Eye (tissue), 1 donor: Measurements from ENCODE around the gene RBM38.

Source experiments
- DNase-seq: peaks from one replicate; pipeline ENCODE4 v3.0.0-alpha.2; 2015

RBM38 gene

DNA sequence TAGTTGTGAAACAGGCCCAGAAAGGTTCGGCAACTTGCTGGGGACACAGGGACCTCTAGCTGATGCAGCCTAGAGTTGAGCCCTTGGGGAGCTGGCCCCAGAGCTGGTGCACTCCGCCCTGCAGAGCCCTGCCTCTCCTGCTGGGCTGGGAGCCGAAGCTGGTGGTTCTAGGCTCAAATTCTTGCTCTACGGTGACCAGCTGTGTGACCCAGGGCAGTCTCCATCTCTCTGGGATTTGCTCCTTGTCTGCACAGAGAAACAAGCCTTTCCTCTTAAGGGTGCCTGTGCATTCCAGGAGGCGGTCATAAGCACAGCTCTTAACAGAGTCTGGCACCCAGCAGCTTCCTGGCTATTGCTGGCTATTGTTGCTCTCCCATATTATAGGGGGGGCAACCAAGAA lies 47.4 kb downstream of the RBM38 start:
- no peak for DNase-seq

DNA sequence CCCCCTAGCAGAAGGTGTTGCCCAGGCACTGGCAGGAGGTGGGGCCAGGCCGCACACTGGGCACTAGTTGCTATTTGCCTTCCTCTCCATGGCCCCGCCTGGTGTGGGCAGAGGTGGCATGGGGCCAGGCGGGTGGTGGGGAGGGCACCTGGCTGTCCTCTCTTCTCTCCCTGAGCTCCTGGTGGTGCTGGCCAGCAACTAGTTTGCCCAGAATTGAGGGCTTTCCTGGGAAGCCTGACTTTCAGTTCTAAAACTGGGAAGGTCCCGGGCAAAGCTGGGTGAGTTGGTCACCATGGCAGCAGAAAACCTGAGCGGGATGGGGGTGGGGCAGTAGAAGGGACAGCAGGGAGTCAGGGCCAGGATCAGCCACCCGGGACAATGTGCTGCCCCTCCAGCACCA lies 48.2 kb downstream of the RBM38 start:
- no peak for DNase-seq

DNA sequence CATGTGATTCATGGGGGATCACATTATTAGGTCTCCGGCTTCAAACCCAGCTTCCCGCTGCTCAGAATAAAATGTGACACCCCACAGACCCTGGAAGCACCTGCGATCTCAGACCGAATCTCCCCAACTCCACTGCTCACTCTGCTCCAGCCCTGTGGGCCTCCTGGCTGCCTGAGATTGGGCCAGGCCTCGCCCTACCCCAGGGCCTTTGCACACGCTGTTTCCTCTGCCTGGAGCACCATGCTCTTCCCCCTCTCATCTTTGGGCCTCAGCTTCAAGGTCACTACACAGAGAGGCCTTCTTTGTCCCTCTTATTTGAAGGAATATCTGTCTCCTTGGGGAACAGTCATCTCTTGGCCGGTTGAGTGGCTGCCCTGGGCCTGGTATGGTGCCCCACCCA lies 48.8 kb downstream of the RBM38 start:
- no peak for DNase-seq

DNA sequence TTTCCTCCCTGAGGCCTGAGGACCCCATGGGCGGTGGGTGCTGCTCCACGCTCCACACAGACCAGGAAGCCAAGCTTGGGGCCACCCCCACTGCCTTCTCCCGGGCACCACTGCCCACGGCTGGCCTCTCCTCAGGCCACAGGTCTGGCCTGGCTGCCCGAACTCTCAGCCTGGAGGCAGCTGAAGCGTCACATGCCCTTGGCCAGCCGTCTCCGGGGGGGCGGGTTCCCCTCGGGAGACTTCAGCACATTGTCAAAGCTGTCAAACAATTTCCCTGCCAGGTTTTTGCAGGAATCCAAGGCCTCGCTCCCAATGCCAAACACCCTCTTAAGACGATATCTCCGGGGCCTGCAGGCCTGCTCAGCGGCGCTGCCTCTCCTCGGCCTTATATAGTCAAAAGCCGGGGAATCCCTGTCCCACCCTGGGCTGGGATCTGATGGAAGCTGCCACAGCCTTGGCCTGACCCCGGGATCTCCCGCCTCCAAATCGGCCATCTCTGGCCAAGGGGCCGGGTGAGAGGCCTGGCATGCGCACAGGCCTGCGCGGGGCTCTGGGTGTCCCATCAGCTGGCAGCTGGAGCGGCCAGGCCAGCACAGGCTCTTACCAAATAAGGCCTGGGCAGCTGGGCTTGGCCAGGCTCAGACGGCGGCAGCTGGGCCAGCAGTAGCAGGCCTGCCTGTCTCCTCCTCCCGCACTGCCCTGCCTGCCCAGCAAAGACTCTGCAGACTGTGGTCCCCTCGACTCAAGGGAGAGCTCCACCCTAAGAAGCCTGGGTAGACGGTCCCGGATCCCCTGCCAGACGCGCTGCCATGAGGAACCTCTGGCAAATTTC lies 49.7 kb downstream of the RBM38 start:
- peak; percentile 57 for DNase-seq

DNA sequence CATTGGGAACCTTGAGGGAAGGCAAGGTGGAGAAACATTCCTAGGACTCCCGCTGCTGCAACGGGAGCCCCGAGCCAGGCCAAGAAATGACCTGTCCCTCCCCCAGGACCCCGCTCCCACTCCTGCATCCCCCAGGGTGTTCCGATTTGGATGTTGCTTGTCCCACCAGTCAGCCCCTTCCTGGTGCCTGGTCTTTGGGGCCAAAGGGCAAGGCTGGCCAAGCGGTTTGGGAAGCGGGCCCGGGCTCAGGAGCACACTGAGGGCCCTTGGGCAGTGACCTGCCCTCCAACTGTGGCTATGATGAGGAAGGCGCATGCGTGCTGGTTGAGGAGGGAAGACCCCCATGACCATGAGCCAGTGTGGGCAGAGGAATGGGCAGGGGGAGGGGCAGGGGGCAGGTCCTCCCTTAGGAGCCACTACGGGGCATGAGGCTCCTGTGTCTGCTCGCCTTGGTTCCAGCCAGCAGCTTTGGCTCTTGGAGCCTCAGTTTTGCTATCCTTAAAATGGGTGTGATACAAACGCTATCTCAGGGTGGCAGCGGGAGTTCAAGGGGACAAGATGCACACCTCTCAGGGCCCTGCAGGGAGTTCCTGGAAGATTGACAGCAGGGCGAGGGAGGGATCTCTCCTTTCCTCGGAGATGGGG lies 50.4 kb downstream of the RBM38 start:
- DNase-seq, result no peak

DNA sequence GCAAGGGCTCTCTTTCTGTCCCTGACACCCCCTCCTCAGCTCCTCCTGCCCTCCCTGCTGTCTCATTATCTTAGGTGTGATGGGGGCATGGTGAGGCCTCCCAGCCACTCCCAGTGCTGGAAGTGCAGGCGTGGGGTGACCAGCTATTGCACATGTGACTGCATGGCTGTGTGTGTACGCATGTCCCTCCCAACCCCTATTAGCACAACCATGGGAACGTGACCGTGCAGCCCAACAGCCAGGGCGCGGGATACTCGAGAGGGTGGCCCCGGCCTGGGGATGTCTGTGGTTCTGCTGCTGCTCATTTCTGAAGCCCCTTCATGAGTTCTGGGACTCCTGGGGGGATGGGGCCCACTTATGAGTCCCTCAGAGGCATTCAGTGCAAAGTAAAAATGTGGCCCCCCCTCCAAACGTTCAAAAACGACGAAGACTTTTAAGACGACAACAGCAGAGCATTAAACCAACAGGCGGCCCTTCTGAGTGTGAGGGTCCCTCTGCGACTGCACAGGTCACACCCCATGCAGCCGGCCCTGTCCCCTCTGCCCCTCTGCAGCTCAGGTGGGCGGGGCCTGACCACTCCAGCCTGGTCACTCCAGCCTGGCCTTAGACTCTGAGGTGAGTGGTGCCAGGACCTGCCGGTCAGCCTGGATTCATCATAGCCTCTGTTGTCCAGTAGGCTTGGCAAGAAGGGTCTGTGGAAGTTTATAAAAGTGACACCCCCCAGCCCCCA lies 51.1 kb downstream of the RBM38 start:
- no peak for DNase-seq

DNA sequence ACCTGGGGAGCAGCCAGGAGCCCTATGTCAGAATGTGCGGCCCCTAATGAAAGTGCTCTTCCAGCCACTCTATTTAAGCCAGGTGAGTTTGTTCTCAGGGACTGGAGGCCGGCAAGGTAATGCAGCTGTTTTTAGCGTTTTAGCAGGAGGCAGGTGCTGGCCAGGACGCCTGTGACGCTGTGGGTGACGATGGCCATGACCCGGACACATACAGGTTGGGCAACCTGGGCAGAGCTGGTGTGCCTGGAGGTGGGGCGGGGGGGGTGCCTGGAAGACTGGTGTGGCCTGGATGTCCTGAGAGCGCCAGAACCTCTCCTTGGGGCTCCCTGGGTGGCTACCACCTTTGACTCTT lies 51.7 kb downstream of the RBM38 start:
- no peak for DNase-seq

DNA sequence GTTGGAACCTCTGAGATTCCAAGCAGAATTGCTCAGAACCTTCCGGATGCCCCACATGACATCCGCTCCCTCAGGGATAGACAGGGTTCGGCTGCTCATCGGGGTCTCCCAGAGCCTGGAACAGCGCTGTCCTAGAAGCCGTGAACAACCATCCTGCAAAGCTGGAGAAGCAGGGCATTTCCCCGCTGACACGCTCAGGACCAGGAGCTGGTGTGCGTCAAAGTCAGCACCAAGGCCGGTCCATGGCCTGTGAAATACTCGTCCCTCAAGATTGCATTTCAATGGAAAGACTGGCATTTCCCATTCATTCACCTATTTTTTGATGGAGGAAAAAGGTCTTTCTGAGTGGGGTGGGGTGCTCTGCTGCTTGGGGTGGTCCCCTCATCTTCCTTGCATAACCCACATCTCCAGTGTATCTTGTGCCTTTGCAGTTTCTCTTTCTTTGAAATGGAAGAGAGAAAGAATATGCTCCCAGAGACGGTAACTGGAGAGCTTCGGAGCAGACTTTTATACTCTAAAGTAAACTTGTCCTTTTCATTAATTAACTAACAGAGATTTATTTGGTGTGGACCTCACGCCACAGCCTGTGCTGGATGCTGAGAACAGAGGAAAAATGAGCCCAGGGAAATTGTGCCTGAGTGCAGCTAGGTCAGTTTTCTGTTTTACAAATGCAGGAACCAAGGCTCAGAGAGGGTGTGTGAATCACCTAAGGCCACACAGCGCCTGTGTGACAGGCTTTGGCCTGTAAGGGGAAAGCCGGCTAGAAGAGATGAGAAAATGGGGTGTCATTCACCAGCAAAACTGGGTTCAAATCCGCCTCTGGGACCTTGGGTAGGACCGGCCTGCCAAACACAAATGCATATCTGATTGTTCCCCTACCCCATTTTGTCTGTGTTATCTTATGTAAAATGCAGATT lies 52.4 kb downstream of the RBM38 start:
- DNase-seq, result no peak

DNA sequence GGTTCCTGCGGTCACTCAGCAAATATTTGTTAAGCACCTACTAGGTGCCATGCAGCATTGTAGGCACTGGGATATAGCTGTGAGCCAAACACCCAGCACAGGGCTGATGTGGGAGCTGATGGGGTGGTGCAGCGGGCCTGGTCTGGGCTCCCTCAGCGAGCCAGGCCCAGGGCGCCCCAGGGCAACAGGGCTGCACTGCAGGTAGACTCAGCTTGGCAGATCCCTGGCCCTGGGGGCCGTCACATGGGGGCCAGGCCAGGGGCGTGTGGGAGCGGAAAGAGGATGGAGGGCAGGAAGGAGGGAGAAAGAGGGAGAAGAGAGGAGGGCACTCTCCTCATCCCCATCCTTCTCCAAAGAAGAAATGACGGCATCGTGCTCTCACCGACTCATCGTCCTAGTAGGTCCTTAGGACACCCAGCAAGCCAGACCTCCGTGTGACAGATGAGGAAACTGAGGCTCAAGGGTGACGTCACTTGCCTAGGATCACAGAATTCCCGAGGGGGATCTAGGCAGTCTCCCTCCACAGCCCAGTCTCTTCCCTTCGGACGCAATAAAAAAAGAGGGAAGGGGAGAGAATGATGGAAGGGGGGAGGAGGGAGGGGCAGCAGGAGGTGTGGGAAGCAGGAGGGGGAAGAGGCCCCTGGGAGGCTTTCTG lies 53.3 kb downstream of the RBM38 start:
- DNase-seq, result no peak

DNA sequence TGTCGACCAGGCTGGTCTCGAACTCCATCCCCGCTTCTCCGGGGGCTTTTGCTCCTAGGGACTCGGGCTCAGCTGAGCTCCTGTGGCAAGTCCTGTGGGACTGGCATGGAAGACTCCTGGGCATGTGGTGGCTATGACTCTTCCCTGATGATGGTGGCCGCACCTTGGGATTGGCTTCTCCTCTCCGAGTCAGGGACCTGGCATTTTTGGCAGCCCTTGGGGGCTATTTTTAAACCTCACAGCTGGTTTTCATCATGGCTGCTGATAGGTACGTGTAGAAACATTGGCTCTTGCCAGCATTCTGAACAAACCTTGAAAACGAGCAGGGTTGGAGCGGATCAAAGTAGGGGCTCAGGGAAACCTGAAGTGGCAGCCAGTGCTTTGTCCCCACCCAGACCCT lies 54.1 kb downstream of the RBM38 start:
- no peak for DNase-seq

DNA sequence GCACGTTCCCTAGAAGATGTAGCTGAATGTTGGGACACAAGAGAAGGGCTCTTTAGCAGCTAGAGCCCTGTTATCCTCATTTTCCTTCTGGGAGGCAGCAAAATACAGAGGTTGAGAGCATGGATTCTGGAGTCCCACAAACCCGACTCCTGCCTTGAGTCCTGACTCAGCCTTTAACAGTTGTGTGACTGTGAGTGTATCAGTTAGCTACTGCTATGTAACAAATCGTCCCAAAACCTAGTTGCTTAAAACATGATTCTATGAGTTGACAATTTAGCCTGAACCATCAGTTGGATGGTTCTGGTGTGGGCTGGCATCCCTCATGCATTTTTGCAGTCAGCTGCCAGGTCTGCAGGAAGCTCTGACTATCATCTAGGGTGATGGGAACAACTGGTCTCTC lies 54.6 kb downstream of the RBM38 start:
- DNase-seq, result no peak

DNA sequence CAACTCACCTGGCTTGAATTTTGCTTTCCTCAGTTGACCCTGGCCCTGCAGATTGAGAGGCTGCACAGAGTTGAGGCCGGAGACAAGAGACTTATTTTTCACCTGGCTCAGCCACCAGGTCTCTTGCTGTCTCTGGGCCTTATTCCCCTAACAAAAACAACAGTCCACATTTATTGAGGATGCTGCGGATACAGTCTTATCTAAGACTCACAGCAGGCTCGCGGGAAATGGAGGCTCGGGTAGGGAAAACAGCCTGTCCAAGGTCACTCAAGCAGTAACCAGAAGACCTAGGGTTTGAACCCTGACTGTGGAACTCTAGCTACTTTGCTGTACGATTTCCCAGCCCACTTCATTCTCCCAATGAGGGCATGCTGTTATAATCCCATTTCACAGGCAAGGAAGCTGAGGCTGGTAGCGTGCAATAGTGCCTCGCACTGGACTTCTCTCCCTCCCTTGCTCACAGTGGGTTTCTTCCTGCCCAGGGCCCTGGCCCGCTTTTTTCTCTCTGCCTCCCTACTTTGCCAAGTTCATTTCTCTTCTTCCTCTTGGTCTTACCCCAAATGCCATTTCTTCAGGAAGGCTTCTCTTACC lies 57.7 kb downstream of the RBM38 start:
- DNase-seq, result no peak

DNA sequence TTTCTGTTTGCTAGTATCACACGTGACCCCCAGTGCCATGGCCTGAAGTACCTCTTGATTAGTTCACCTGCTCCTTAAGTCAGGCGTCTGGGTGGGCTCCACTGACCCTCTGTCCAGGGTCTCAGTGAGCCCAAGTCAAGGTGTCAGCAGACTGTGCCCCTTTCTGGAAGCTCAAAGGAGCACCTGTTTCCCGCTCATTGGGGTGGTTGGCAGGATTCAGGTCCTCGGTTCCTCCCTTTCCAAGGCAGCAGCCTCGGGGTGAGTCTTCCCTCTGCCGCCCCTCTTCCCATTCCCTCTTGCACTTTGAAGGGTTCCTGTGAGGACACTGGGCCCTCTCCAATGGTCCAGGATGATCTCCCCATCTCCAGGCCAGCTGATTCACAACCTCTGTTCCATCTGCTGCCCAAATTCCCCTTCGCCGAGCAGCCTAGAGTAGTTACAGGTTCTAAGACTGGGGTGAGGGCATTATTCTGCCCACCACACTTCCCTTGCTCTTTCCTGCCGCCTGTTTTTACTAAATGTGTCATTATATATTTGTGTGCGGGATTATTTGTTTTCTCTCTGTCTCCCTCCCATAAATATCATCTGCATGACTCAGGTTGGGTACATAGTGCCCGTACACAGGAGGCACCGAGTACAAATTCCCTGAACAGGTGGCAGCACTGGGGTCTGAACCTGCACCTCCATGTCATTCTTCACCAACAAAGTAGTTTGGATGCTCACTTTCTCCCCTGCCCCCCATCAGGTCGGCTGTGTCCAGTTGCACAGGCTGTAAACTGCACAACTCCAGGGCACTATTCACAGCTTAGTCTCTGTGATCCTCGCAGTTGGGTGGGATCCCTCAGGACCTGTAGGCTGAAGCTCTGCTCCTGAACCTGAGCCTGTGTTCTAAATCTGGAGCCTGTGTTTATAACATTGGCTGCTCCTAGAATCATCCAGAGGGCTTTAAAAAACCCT lies 58.5 kb downstream of the RBM38 start:
- no peak for DNase-seq

DNA sequence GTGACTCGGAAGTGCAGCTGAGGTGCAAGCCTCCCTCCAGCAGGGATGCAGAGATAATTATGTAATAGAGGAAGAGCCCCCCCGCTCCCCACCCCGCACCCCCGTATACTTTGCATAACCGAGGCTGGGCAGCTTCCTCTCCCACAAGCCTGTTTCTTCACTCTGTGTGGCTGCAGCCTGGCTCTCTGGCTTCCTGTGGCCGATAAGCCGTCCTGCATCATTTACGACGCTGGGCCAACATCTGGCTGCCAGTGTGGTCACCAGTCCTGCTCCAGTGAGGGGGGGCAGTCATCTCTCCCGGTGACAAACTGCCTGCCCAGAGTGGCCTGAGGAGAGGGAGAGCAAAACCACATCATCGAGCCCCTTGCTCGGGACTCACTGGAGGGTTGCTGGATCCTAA lies 59.2 kb downstream of the RBM38 start:
- DNase-seq, result no peak

DNA sequence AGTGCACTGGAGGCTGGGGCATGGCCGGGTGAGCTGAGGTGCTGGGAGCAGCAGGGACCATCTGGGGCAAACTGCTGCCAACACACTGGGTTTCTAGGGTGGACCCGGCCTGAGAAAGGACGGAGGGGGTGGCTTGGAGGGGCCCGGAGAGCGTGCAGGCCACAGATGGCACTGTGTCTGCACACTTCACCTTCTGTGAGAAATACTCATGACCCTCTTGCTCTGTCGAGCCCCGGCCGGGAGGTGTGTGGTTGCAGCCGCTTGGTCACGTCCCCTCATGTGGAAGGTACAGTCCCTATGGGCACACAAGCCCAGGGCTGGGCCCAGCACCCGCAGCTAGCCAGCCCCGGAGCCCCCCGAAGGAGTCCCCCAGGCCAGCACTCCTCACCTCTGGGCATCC lies 59.7 kb downstream of the RBM38 start:
- DNase-seq, result no peak

DNA sequence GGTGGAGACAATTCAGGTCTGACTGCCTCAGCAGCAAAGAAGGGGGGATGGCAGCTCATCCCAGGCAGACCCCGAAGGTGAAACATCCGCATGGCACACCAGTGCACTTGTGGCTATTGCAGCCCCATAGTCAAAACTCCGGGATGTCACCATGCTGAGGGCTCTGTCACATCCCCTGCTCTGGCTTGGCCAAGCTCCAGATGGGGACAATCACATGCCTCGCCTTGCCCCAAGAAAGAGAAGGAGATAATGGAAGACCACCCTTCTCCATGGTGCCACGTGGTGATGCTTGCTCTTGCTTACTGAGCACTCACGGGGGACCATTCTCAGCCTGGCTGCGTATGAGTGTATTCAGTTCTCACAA lies 60.2 kb downstream of the RBM38 start:
- DNase-seq, result no peak

DNA sequence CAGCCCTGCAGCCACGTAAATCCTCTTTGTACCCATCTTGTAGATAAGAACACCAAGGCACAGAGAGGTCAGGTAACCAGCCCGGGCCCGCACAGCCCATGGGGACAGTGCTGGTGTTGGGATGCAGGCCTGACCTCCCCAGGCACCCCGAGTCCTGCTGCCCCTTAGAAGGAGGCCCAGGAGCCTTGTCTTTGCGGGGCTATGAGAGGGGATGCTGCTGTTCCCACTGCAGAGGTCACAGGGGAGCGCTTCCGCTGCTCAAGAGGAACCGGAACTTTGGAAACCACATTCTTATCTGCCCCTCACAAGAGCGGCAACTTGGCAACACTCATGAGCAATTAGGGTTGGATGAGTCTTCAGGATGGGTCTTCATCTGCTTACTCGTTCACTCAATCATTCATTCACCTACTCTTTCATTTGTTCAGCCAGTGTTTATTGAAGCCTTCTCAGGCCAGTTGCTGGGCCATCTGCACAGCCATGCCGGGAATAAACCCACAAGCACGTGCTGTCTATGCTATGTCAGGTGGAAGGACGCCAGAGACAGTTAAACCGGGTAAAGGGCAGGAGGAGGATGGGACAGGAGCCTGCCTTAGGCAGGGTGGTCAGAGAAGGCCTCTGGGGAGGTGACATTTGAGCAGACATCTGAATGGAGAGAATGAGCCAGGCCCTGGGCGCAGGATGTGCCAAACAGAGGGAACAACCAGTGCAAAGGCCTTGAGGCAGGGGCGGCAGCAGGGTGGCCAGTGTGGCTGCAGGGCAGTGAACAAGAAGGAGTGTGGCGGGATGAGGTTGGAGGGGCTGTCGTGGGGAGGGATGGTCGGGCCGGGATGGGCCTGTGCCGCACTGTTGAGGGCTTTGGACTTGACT lies 60.8 kb downstream of the RBM38 start:
- no peak for DNase-seq

DNA sequence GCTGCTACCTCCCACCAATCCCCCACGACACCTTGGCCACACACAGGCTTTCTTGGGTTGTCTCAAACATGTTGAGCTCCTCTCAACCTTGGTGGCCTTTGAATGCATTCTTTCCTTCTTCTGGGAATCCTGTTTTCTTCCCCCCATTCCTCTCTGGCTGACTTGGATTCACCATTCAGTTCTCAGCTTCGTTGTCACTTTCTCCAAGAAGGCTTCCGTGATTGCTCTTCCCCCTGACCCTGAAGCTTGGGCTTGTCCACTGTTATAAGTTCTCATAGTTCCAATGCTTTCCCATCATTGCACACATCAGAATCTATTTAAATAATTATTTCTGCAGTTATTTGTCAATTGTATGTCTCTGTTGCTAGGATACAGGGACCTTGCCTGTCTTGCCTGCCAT lies 64.2 kb downstream of the RBM38 start:
- DNase-seq, result no peak

DNA sequence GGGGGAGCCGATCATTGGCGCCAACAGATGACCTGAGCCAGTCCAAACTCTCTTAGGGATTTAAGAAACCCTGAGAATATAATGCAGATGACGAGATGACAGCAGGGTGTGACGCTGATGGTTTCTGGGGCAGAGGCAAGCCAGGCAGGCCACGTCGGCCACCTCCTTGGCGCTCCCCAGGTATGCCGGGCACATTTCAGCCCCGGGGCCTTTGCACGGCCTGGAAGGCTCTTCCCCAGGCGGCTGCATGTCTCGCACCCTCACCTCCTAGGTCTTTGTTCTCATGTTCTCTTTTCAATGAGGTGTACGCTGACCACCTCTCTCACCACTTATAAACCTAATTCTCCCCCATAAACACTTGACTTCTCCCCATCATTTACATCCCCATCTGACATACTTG lies 64.9 kb downstream of the RBM38 start:
- DNase-seq, result no peak
